Fibroblast of skin of left biceps (primary cell): Measurements from ENCODE around the gene RTL9.
"Not testable (repeated sequence)": the region's sequence is repeated elsewhere in the genome, so short reads cannot be mapped to it uniquely, and the experiment has no call there.

Source experiments
- DNase-seq, 2 experiments: peaks; one replicate each; pipeline ENCODE4 v3.0.0-alpha.2; 2013; ENCODE audit warnings: low read depth in 2 of 2

The RTL9 gene

DNA sequence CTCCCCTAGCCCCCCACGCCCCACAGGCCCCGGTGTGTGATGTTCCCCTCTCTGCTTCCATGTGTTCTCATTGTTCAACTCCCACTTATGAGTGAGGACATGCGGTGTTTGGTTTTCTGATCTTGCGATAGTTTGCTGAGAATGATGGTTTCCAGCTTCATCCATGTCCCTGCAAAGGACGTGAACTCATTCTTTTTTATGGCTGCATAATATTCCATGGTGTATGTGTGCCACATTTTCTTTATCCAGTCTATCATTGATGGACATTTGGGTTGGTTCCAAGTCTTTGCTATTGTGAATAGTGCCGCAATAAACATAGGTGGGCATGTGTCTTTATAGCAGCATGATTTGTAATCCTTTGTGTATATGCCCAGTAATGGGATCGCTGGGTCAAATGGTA is 47.6 kb downstream of the RTL9 start:
- not testable (repeated sequence) for DNase-seq

DNA sequence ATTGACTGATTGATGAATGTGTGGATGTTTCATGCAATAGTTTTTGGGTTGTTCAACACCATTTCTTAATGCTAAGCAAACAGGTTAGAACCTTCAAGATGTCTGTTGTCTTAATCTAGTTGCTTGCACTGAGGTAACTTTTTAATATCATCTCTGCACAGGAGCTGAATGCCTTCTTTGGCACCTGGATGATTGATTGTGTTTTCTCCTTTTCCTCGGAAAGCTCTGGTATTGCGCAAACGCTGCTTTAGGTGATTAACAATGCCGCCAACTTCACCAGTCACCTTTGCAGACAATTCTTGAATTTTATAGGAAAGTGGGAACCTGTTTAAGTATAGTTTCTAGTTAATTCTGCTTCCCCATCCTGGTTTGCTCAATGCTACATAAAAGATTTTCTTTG is 48.2 kb downstream of the RTL9 start:
- DNase-seq: no peak

DNA sequence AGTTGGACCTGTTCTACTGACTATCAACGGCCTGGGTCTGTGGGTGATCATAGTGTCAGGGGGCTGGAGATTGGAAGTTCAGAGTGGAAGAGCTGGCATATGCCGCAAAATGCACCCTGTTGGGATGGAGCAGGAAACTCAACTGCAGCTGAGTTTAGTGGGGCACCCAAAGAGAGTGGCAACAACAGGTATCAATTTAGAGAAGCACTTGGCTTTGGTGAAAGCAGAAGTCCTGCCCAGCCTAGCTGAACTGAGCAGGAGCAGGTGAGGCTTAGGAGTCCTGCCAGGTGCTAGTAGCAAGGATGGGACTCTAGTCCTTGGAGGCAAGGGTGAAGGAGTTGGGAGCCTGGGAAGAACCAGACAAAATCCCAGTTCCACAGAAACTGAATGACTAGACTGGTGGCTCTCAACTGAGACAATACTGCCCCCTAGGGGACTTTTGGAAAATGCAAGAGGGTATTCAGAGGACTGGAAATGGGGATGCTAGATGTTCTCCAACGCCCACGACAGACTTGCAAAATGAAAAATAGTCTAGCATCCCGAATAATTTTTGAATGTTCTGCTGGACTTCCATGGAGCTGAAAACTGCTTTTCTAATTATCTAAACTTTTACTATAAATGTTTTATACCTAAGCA is 49.4 kb downstream of the RTL9 start:
- no peak for DNase-seq
